B cell (primary cell): ENCODE results near the gene CCR3. TPM values are rescaled to one million over a fixed set of nuclear protein-coding genes. Genes with fewer than 3 reads are reported as not detected.

Experiments used
- ATAC-seq: fragments of 200-7000 bp; cut with Tn5 transposase; one replicate; pipeline ENCODE4 v1.10.0; 2021; ENCODE audit warnings: low read depth, mild to moderate bottlenecking, moderate number of reproducible peaks, moderate library complexity
- CTCF ChIA-PET: fragments of 350-600 bp; sonication (Branson Sonifier 250); formaldehyde crosslinking; loops from one replicate; lab custom pipeline; 2021; ENCODE audit warnings: antibody characterized with exemption, inconsistent platforms; lab: Charles Lee
- POLR2A ChIA-PET: fragments of 350-600 bp; sonication (Branson Sonifier 250); formaldehyde crosslinking; loops from one replicate; lab custom pipeline; 2021; ENCODE audit warnings: antibody characterized with exemption; lab: Charles Lee
- DNase-seq: peaks from one replicate; pipeline ENCODE4 v3.0.0; 2013
- H2AFZ ChIP-seq: 2 replicates; pipeline ENCODE4 v1.6.1; 2012; ENCODE audit warnings: mild to moderate bottlenecking, low read depth, low read length; ENCODE audit not compliant: insufficient read depth, poor library complexity, severe bottlenecking
- H3K27ac ChIP-seq, 2 donors: 1 replicate in 1 of 2; 2 replicates in 1 of 2; pipeline ENCODE4 v1.5.1; 2012 to 2013; ENCODE audit warnings: low read length in 2 of 2, mild to moderate bottlenecking in 2 of 2, moderate library complexity in 1 of 2
- H3K27me3 ChIP-seq, 4 experiments: fragments of 200-600 bp in 1 of 4; sonication (generic) in 1 of 4; replicated peaks in 1 of 4; 1 replicate in 2 of 4; 2 replicates in 2 of 4; pipeline versions ENCODE4 v1.6.1 to v1.7.0; 2013 to 2016; ENCODE audit warnings: low read length in 3 of 4, mild to moderate bottlenecking in 2 of 4, mixed read lengths in 1 of 4, moderate library complexity in 1 of 4; ENCODE audit not compliant: insufficient read depth in 4 of 4, control insufficient read depth in 3 of 4; ENCODE audit errors: control extremely low read depth in 1 of 4
- H3K36me3 ChIP-seq, 2 experiments: replicated peaks in 1 of 2; 1 replicate in 1 of 2; 2 replicates in 1 of 2; pipeline versions ENCODE4 v1.6.1 to v1.7.1; 2013; ENCODE audit warnings: low read length in 1 of 2; ENCODE audit not compliant: insufficient read depth in 2 of 2, control insufficient read depth in 1 of 2; ENCODE audit errors: control extremely low read depth in 1 of 2, extremely low read depth in 1 of 2
- H3K4me1 ChIP-seq, 2 donors: fragments of 200-600 bp in 1 of 2; sonication (generic) in 1 of 2; 1 replicate in 1 of 2; 2 replicates in 1 of 2; pipeline versions ENCODE4 v1.5.1 to v1.6.1; 2013 to 2017; ENCODE audit warnings: low read length in 2 of 2; ENCODE audit not compliant: control insufficient read depth in 2 of 2, insufficient read depth in 2 of 2
- H3K4me2 ChIP-seq: replicated peaks from 2 replicates; pipeline ENCODE3; 2012; ENCODE audit warnings: mild to moderate bottlenecking, low read depth, low read length; ENCODE audit not compliant: poor library complexity, severe bottlenecking
- H3K4me3 ChIP-seq, 5 experiments: fragments of 200-600 bp in 1 of 5; sonication (generic) in 1 of 5; 1 replicate in 3 of 5; 2 replicates in 2 of 5; pipeline versions ENCODE4 v1.5.1 to v1.7.0; 2011 to 2016; ENCODE audit warnings: low read length in 4 of 5, mild to moderate bottlenecking in 4 of 5, low read depth in 2 of 5, control low read depth in 1 of 5, moderate library complexity in 1 of 5; ENCODE audit not compliant: insufficient read depth in 1 of 5; ENCODE audit errors: control extremely low read depth in 1 of 5, extremely low read depth in 1 of 5
- H3K79me2 ChIP-seq: fragments of 200-600 bp; sonication (generic); one replicate; pipeline ENCODE4 v1.6.0; 2016; ENCODE audit warnings: low read length; ENCODE audit not compliant: control insufficient read depth, insufficient read depth
- H3K9ac ChIP-seq: fragments of 200-600 bp; sonication (generic); 2 replicates; pipeline ENCODE4 v1.6.1; 2017; ENCODE audit warnings: mild to moderate bottlenecking, low read length, moderate library complexity
- H3K9me3 ChIP-seq, 3 donors: one replicate each; pipeline versions ENCODE4 v1.6.1 to v1.7.1; 2013; ENCODE audit warnings: low read length in 2 of 3; ENCODE audit not compliant: control insufficient read depth in 2 of 3, insufficient read depth in 1 of 3; ENCODE audit errors: control extremely low read depth in 1 of 3
- H4K20me1 ChIP-seq: 2 replicates; pipeline ENCODE4 v1.6.0; 2012; ENCODE audit warnings: mild to moderate bottlenecking, low read length; ENCODE audit not compliant: insufficient read depth, control insufficient read depth, poor library complexity, severe bottlenecking
- H3K27ac Mint-ChIP-seq: one replicate; pipeline ENCODE4 v1.8.0; 2021; ENCODE audit warnings: mixed read lengths
- H3K27me3 Mint-ChIP-seq: one replicate; pipeline ENCODE4 v1.8.0; 2021; ENCODE audit warnings: mixed read lengths
- H3K4me1 Mint-ChIP-seq: one replicate; pipeline ENCODE4 v1.8.0; 2021; ENCODE audit warnings: mixed read lengths
- H3K4me3 Mint-ChIP-seq: one replicate; pipeline ENCODE4 v1.8.0; 2021; ENCODE audit warnings: mixed read lengths
- H3K9me3 Mint-ChIP-seq: one replicate; pipeline ENCODE4 v1.8.0; 2022; ENCODE audit warnings: mixed read lengths; ENCODE audit not compliant: insufficient read depth
- EZH2 ChIP-seq: IDR thresholded peaks from 2 replicates; pipeline ENCODE4 v1.6.1; 2012; ENCODE audit warnings: borderline replicate concordance, low read depth, mild to moderate bottlenecking, moderate library complexity, low read length; ENCODE audit not compliant: insufficient read depth, poor library complexity, severe bottlenecking
- WGBS: methylation state at CpG from one replicate; pipeline ENCODE4 v1.1.5; 2013; ENCODE audit warnings: missing lambda C conversion rate; ENCODE audit not compliant: insufficient coverage; 5-methylcytosine and 5-hydroxymethylcytosine counted together
- intact Hi-C: fragments of 100-400 bp; cut with micrococcal nuclease; formaldehyde crosslinking; loops from one replicate; pipeline ENCODE4 v1.10.0; 2022
- polyA plus RNA-seq: library from polyadenylated mRNA; depleted of rRNA; stranded (reverse); fragments of >200 nt; gene quantifications from 2 replicates; pipeline ENCODE4 v1.2.3, GENCODE V29; 2012
- total RNA-seq, 2 donors: library from RNA; stranded (reverse); fragments of 120-200 nt in 1 of 2; gene quantifications; 1 replicate in 1 of 2; 2 replicates in 1 of 2; pipeline versions ENCODE4 v1.2.3 to v1.2.4, GENCODE V29; 2013 to 2022
- TF ChIP-seq, protein P1 (sequence below): fragments of 200-600 bp; IDR thresholded peaks from one replicate; pipeline ENCODE4 v1.8.0; 2022; ENCODE audit warnings: antibody characterized with exemption, mild to moderate bottlenecking

The CCR3 gene
- total and polyA plus RNA-seq, 2 donors (not counting 1 experiment from before 2014, with no cell fraction given), result 0.19 TPM; not detected in 1

DNA sequence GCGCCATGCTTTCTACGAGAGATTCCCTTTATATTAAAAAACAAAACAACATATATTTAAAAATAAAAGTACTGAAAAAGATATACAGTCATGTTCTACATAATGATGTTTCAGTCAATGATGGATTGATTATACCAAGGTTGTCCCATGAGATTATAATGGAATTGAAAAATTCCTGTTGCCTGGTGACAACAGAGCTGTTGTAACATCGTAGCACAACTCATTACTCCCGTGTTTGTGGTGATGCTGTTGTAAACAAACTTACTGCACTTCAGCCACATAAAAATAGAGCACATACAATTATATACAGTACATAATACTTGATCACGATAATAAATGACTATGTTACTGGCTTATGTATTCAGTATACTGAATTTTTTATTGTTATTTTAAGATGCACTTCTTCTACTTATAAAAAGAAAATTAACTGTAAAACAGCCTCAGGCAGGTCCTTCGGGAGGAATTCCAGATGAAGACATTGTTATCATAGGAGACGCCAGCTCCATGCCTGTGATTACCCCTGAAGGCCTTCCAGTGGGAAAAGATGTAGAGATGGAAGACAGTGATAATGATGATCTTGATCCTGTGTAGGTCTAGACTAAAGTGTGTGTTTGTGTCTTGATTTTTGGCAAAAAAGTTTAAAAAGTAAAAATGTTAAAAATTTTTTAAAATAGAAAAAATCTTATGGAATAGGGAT, 45.9 kb upstream of the CCR3 start:
- no peaks in the 10 kb centered on the region for H4K20me1 ChIP-seq
- Mint-ChIP-seq H3K27ac (no peak overlapping the region), H3K9me3 (peaks cover 16% of the 10 kb centered on the region), H3K4me3 (no peak overlapping the region), H3K27me3 (no peaks in the 10 kb centered on the region), H3K4me1 (peaks cover 5% of the 10 kb centered on the region)
- TF ChIP-seq, protein P1, sequence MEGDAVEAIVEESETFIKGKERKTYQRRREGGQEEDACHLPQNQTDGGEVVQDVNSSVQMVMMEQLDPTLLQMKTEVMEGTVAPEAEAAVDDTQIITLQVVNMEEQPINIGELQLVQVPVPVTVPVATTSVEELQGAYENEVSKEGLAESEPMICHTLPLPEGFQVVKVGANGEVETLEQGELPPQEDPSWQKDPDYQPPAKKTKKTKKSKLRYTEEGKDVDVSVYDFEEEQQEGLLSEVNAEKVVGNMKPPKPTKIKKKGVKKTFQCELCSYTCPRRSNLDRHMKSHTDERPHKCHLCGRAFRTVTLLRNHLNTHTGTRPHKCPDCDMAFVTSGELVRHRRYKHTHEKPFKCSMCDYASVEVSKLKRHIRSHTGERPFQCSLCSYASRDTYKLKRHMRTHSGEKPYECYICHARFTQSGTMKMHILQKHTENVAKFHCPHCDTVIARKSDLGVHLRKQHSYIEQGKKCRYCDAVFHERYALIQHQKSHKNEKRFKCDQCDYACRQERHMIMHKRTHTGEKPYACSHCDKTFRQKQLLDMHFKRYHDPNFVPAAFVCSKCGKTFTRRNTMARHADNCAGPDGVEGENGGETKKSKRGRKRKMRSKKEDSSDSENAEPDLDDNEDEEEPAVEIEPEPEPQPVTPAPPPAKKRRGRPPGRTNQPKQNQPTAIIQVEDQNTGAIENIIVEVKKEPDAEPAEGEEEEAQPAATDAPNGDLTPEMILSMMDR, result no peak
- WGBS, result 100% methylated on average over 1 of the region's 7 CpGs
- H3K27ac ChIP-seq, result no peak overlapping the region
- peaks cover 0 to 25% (median 4%) of the 10 kb centered on the region in 3 donors for H3K9me3 ChIP-seq
- no peak overlapping the region for H3K9ac ChIP-seq
- no peak for ATAC-seq
- no peak overlapping the region for H3K4me3 ChIP-seq
- H2AFZ ChIP-seq, result no peak overlapping the region
- H3K4me1 ChIP-seq, result peaks cover 3 to 5% of the 10 kb centered on the region in 2 donors
- CTCF ChIA-PET, result interaction anchor here (1.3 to 1.4 kb wide), 2 partner anchors 11 to 118 kb away, joined by 3 to 4 read pairs; no protein-coding TSS in a partner anchor
- intact Hi-C loops, result no loop called here
- no peaks in the 10 kb centered on the region for H3K27me3 ChIP-seq
- POLR2A ChIA-PET, result no interaction called here
- H3K36me3 ChIP-seq, result no peaks in the 10 kb centered on the region
- no peak for DNase-seq
- no peaks in the 10 kb centered on the region for H3K79me2 ChIP-seq
- no peak overlapping the region for H3K4me2 ChIP-seq

DNA sequence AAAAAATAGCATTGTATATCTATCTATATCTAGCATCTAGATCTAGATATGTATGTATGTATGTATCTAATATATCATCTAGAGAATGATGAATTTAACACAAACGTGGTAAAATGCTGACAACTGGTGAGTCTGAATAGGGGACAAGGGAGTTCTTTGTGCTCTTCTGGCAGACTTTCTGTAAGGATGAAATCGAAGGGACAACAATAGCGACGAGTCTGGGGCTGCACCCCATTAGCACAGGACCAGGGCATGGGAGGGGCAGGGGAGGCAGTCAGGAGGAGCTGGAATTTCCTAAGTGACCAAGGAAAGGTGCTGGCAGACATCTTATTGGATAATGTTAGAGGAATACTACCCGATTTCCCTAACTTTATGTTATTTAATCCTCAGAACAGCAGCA, 42.0 kb upstream of the CCR3 start:
- ATAC-seq, result no peak
- H3K27me3 ChIP-seq, result no peaks in the 10 kb centered on the region
- TF ChIP-seq, protein P1, result no peak
- TF ChIP-seq EZH2, result no peak
- Mint-ChIP-seq H3K27ac (no peak overlapping the region), H3K27me3 (no peaks in the 10 kb centered on the region), H3K4me3 (no peak overlapping the region), H3K9me3 (no peaks in the 10 kb centered on the region), H3K4me1 (peaks cover 7% of the 10 kb centered on the region)
- H3K27ac ChIP-seq, result no peak overlapping the region
- no peaks in the 10 kb centered on the region for H4K20me1 ChIP-seq
- ChIA-PET CTCF (interaction anchor here (1.3 to 1.5 kb wide), 2 partner anchors 116 to 168 kb away, joined by 3 to 6 read pairs; no protein-coding TSS in a partner anchor), POLR2A (no interaction called here)
- no peak overlapping the region for H3K9ac ChIP-seq
- no peak for DNase-seq
- no peak overlapping the region for H2AFZ ChIP-seq
- intact Hi-C loops, result no loop called here
- H3K4me1 ChIP-seq, result no peaks in the 10 kb centered on the region
- H3K9me3 ChIP-seq, result peaks cover 0 to 2% (median 0%) of the 10 kb centered on the region in 3 donors
- no peak overlapping the region for H3K4me3 ChIP-seq
- WGBS, result 98% methylated on average over 4 of the region's 5 CpGs
- peaks cover 4% of the 10 kb centered on the region for H3K79me2 ChIP-seq
- no peak overlapping the region for H3K4me2 ChIP-seq
- no peaks in the 10 kb centered on the region for H3K36me3 ChIP-seq
